GM19438 (cell line): ENCODE measurements around the gene HOMER3.

Experiments used
- ATAC-seq: cut with Tn5 transposase; IDR thresholded peaks from one replicate; pipeline ENCODE4 v1.9.1; 2021; ENCODE audit warnings: low read depth; ENCODE audit not compliant: unreplicated experiment

The HOMER3 gene

DNA sequence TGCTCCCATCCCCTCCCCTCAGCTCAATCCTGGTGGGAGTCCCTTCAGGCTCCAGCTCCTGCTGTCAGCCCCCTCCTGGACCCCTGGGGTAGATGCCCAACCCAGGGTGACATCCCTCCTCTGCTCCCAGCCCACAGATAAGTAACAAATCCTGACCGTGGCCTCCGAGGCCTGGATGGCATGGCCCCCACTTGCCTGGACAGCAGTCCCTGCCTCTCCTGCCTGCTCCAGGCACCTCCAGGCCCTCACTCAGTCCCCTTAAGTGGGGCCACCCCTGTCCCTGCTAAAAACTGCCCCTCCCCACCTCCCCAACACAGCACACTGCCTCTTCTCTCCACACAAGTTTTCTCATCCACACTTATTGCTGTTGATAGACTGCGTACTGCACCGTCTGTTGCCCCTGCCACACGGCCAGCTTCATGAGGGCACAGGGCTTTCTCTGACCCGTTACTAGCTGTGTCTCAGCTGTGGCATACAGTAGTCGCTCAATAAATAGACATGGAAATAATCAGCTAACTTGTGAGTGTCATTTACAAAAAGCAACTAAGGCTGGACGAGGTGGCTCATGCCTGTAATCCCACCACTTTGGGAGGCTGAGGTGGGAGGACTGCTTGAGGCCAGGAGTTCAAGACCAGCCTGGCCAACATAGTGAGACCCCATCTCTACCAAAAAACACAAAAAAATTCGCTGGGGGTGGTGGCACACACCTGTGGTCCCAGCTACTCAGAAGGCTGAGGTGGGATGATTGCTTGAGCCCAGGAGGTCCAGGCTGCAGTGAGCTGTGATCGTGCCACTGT, 50.9 kb downstream of the HOMER3 start:
- ATAC-seq: no peak

DNA sequence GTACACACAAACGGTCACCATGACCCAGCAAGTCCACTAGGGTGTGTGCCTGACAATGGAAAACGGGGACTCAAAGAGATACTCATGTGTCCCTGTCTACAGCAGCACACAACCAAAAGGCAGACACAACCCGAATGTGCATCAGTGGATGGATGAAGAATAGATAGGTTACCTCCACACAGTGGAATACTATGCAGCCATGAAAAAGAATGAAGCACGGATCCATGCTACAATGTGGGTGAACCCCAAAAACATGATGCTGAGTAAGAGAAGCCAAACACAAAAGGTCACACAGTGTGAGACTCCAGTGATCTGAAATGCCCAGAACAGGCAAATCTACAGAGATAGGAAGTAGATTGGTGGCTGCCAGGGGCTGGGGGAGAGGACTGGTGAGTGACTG, 54.0 kb downstream of the HOMER3 start:
- ATAC-seq: no peak

DNA sequence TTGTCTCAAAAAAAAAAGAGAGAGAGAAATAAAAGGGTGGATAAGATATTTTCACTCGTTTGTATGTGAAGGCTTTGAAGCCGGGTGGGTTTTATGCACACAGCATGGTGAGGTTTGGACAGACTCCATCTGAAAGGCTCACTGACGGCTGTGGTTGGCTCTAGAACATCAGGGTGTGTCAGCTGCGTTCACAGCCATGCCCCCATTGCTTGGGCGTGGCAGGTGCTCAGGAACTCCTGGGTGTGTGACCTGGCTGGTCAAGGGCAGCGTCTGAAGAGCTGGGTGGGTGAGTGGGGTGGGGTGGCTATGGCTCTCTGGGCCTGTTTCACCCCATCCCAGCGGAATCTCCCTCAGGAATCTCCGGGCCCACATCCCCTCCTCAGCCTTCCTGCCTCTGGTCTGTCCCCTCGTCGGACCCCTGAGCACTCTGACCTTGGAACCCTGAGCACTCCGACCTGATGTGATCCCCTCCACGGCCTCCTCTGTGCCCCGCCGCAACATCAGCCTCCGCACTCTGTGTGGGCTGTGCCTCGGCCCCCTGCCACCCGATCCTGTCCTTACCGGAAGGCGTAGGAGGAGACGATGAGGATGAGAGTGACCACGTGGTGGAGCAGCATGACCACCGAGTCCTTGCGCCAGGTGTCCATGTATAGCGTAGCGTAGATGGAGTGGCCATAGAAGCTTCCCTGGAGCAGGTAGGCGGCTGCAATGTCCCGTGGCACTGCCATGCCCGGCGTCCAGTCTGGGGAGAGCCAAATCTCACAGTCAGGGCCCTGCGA, 57.3 kb downstream of the HOMER3 start:
- no peak for ATAC-seq

DNA sequence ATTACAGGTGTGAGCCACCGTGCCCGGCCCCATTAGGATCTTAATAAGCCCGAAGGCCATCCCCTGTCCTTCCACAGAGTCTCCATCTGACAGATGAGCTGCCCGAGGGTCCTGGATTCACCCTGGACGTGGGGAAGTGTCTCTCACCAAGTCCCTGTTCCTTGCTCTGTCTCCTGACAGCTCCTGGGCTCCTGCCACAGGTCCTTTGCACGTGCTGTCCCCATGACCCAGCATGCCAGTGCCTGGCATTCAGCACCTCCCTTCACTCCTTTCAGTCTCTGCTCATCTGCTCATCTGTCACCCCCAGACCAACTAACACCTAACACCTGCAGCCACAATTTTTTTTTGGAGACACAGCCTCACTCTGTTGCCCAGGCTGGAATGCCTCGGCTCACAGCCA, 59.5 kb downstream of the HOMER3 start:
- ATAC-seq: no peak

DNA sequence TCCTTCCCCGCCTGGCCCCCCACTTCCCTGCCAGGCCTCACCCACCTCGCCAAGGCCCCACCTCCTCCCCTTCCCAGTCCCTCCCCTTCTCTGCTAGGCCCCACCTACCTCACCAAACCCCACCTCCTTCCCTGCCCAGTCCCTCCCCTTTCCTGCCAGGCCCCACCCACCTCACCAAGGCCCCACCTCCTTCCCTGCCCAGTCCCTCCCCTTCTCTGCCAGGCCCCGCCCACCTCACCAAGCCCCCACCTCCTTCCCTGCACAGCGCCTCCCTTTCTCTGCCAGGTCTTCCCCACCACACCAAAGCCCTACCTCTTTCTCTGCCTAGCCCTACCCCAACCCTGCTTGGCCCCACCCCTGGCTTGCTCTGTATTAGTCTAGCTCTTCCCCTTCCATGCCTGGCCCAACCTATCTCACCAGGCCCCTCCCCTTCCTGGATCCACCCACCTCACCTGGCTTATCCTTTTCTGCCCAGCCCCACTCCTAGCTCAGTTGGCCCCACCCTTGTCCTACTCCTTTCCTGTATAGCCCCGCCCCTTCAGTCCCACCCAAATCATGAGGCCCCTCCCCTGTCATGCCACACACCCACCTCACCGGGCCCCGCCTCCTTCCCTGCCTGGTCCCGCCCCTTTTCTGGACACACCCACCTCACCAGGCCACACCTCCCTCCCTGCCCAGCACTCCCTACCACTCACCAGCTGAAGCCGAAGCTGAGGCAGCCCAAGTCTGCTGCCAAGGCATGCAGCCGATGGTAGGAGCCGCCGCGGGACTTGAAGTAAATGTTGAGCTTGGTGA, 61.2 kb downstream of the HOMER3 start:
- no peak for ATAC-seq
